HepG2 (cell line): ENCODE measurements around the gene CSDE1.

Source experiments
- MXI1 ChIP-seq: IDR thresholded peaks from 3 replicates; pipeline ENCODE4 v1.6.1; 2012; ENCODE audit warnings: low read depth, low read length, inconsistent platforms, borderline replicate concordance
- SP5 ChIP-seq: IDR thresholded peaks from 2 replicates; pipeline ENCODE4 v1.6.1; 2016; ENCODE audit warnings: low read depth, borderline replicate concordance
- ZNF562 ChIP-seq: sonication (generic); formaldehyde crosslinking; IDR thresholded peaks from 2 replicates; pipeline ENCODE4 v1.8.0; 2022; ENCODE audit warnings: missing genetic modification reagents, borderline replicate concordance
- ZSCAN9 ChIP-seq: IDR thresholded peaks from 2 replicates; pipeline ENCODE4 v1.6.1; 2016; ENCODE audit warnings: borderline replicate concordance
- TF ChIP-seq, protein P1 (sequence below): sonication (generic); formaldehyde crosslinking; IDR thresholded peaks from 2 replicates; pipeline ENCODE4 v1.4.0; 2020; ENCODE audit warnings: missing genetic modification reagents, low read depth, mild to moderate bottlenecking, borderline replicate concordance
- TF ChIP-seq, protein P2 (sequence below): sonication (generic); formaldehyde crosslinking; IDR thresholded peaks from 2 replicates; pipeline ENCODE4 v1.5.0; 2020; ENCODE audit warnings: mild to moderate bottlenecking, missing genetic modification reagents
- TF ChIP-seq, protein P3 (sequence below): sonication (generic); formaldehyde crosslinking; IDR thresholded peaks from 2 replicates; pipeline ENCODE4 v1.5.0; 2020; ENCODE audit warnings: mild to moderate bottlenecking, missing genetic modification reagents, moderate library complexity

DNA sequence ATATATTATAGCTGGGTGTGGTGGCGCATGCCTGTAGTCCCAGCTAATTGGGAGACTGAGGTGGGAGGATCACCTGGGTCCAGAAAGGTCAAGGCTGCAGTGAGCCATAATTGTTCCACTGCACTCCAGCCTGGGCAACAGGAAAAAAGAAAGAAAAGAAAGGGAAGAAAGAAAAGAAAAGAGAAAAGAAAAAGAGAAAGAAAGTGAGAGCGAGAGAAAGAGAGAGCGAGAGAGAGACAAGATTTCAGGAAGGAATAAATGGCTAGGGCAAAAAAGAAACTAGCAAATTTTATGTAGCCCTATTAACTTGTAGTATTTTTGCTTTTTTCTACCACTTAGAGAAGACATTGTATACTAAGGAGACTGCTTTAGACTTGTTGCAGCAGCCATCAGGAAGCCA is 47.4 kb downstream of the CSDE1 start:
- TF ChIP-seq, protein P1, sequence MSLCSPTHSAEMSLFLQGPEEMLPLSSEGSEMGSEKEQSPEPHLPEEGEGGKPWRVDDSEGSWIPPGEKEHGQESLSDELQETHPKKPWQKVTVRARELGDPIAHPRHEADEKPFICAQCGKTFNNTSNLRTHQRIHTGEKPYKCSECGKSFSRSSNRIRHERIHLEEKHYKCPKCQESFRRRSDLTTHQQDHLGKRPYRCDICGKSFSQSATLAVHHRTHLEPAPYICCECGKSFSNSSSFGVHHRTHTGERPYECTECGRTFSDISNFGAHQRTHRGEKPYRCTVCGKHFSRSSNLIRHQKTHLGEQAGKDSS (CRISPR knock-in tag): no peak
- TF ChIP-seq ZNF562 (no peak), MXI1 (no peak), ZSCAN9 (CRISPR knock-in tag) (no peak), SP5 (CRISPR knock-in tag) (no peak)
- TF ChIP-seq, protein P2, sequence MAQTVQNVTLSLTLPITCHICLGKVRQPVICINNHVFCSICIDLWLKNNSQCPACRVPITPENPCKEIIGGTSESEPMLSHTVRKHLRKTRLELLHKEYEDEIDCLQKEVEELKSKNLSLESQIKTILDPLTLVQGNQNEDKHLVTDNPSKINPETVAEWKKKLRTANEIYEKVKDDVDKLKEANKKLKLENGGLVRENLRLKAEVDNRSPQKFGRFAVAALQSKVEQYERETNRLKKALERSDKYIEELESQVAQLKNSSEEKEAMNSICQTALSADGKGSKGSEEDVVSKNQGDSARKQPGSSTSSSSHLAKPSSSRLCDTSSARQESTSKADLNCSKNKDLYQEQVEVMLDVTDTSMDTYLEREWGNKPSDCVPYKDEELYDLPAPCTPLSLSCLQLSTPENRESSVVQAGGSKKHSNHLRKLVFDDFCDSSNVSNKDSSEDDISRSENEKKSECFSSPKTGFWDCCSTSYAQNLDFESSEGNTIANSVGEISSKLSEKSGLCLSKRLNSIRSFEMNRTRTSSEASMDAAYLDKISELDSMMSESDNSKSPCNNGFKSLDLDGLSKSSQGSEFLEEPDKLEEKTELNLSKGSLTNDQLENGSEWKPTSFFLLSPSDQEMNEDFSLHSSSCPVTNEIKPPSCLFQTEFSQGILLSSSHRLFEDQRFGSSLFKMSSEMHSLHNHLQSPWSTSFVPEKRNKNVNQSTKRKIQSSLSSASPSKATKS: no peak
- TF ChIP-seq, protein P3, sequence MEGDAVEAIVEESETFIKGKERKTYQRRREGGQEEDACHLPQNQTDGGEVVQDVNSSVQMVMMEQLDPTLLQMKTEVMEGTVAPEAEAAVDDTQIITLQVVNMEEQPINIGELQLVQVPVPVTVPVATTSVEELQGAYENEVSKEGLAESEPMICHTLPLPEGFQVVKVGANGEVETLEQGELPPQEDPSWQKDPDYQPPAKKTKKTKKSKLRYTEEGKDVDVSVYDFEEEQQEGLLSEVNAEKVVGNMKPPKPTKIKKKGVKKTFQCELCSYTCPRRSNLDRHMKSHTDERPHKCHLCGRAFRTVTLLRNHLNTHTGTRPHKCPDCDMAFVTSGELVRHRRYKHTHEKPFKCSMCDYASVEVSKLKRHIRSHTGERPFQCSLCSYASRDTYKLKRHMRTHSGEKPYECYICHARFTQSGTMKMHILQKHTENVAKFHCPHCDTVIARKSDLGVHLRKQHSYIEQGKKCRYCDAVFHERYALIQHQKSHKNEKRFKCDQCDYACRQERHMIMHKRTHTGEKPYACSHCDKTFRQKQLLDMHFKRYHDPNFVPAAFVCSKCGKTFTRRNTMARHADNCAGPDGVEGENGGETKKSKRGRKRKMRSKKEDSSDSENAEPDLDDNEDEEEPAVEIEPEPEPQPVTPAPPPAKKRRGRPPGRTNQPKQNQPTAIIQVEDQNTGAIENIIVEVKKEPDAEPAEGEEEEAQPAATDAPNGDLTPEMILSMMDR (CRISPR knock-in tag): no peak
